ENCODE data around the gene CEBPZ.

GRCh38 chr2:37154785-37155184, 76.6 kb downstream of the CEBPZ start:
- no peak for TF ChIP-seq CTCF (IDR thresholded peaks at IDR 0.05)
- TF ChIP-seq POLR2A (IDR thresholded peaks at IDR 0.05): no peak
